ENCODE results near the gene MOB1A. TPM values are rescaled to one million over a fixed set of nuclear protein-coding genes. Genes with fewer than 3 reads are reported as not detected.

MOB1A gene
- total RNA-seq, 1 donor: 155 TPM

DNA sequence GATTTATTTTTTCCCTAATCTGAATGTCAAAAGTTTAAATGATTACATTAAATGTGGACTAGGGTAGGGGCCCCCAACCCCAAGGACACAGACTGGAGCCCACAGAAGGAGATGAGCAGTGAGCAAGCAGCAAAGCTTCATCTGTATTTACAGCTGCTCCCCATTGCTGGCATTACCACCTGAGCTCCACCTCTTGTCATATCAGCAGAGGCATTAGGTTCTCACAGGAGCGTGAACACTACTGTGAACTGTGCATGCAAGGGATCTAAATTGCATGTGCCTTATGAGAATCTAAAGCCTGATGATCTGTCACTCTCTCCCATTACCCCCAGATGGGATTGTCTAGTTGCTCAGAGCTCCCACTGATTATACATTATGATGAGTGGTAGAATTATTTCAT lies 3.8 kb downstream of the MOB1A start:
- no peak for DNase-seq (ENCODE audit: low read depth)
- no peak overlapping the region for H3K4me3 ChIP-seq (ENCODE audit: low read depth, low read length)
- TF ChIP-seq, protein P1, sequence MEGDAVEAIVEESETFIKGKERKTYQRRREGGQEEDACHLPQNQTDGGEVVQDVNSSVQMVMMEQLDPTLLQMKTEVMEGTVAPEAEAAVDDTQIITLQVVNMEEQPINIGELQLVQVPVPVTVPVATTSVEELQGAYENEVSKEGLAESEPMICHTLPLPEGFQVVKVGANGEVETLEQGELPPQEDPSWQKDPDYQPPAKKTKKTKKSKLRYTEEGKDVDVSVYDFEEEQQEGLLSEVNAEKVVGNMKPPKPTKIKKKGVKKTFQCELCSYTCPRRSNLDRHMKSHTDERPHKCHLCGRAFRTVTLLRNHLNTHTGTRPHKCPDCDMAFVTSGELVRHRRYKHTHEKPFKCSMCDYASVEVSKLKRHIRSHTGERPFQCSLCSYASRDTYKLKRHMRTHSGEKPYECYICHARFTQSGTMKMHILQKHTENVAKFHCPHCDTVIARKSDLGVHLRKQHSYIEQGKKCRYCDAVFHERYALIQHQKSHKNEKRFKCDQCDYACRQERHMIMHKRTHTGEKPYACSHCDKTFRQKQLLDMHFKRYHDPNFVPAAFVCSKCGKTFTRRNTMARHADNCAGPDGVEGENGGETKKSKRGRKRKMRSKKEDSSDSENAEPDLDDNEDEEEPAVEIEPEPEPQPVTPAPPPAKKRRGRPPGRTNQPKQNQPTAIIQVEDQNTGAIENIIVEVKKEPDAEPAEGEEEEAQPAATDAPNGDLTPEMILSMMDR (IDR thresholded peaks at IDR 0.05; ENCODE audit: insufficient read depth, low read depth, low read length): no peak

DNA sequence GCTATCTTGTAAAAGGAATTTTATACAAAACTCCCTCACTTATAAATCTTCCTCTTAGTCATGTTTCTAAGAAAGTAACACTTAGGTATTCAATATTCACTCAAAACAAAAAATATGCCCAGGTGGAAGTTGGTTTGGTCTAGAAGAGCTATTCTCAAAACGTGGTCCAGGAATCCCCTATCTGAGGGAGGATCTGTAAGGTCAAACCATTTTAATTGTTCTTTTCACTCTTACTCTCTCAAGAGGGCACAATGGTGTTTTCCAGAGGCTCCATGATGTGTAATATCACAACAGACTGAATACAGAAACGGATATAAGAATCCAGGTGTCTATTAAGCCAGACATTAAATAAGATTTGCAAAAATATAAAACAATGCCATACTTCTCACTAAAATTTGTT lies 9.9 kb downstream of the MOB1A start:
- TF ChIP-seq, protein P1 (IDR thresholded peaks at IDR 0.05; ENCODE audit: insufficient read depth, low read depth, low read length): no peak
- no peak for DNase-seq (ENCODE audit: low read depth)
- H3K4me3 ChIP-seq (ENCODE audit: low read depth, low read length): no peak overlapping the region

DNA sequence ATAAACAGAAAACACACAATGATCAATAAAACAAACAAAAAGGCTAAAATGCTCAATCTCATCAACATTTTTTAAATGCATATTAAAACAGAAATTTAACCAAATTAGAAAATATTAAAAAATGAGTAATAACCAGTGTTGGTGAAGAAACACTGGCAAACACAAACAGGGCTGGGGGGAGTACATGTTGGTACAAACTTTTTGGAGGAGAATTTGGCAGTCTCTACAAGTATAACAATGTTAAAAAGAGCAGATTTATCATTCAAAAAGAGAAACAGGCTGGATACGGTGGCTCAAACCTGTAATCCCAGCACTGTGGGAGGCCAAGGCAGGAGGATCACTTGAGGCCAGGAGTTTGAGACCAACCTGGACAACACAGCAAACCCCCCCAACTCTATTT lies 13.9 kb downstream of the MOB1A start:
- no peak overlapping the region for H3K4me3 ChIP-seq (ENCODE audit: low read depth, low read length)
- TF ChIP-seq, protein P1 (IDR thresholded peaks at IDR 0.05; ENCODE audit: insufficient read depth, low read depth, low read length): no peak
- no peak for DNase-seq (ENCODE audit: low read depth)

DNA sequence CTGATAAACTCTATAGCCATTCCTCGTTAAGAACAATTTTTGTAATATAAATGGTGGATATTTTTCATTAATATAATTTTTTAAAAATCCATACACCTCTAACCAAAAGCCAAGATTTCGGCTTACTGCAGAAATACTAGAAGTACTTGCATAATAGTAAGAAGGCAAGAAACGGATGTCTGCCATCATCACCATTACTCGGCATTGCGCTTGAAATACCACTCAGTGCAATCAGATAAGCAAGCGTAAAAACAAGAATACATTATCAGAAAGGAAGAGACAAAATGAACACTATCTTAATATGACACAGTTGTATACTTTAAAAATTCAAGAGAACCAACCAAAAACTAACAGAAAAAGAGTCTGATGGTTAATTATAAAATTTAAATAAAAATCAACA lies 15.7 kb downstream of the MOB1A start:
- H3K4me3 ChIP-seq (ENCODE audit: low read depth, low read length): no peak overlapping the region
- TF ChIP-seq, protein P1 (IDR thresholded peaks at IDR 0.05; ENCODE audit: insufficient read depth, low read depth, low read length): no peak
- no peak for DNase-seq (ENCODE audit: low read depth)

DNA sequence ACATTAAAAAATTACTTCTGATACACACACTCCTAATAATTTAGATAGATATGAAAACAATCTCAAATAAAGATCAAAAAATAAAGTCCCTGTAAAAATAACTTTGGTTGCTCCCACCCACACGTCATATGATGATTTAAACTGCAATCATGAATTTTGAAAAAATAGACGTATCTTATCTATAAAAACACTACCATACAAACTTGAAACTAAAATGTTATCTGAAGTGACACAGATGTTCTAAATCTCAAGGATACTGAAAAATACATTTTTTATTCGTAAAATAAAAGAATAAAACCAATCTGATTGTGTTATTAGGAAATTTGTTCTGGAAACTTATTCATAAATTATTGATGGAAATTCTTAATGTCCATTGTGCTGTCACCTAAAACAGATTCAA lies 22.8 kb downstream of the MOB1A start:
- TF ChIP-seq, protein P1 (IDR thresholded peaks at IDR 0.05; ENCODE audit: insufficient read depth, low read depth, low read length): no peak
- no peak overlapping the region for H3K4me3 ChIP-seq (ENCODE audit: low read depth, low read length)
- DNase-seq (ENCODE audit: low read depth): no peak

DNA sequence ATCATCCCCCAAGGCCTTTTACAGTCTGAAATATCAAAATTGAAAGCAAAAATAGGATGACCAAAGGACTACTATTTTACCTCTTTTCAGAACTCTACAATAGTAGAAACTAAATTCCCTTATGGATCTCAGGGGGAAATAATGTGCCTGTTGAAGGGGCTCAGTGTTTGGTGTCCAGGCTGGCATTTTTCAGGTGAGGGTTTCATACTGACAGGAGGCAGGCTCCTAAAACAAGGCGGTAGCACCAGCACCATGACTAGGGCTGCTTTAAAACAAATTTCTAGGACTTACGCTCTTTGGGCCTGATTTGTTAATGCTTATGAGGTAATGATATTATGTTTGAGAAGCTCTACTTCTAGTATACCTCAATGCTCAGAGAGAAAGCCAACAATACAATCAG lies 25.7 kb downstream of the MOB1A start:
- TF ChIP-seq, protein P1 (IDR thresholded peaks at IDR 0.05; ENCODE audit: insufficient read depth, low read depth, low read length): no peak
- no peak for DNase-seq (ENCODE audit: low read depth)
- H3K4me3 ChIP-seq (ENCODE audit: low read depth, low read length): no peak overlapping the region

DNA sequence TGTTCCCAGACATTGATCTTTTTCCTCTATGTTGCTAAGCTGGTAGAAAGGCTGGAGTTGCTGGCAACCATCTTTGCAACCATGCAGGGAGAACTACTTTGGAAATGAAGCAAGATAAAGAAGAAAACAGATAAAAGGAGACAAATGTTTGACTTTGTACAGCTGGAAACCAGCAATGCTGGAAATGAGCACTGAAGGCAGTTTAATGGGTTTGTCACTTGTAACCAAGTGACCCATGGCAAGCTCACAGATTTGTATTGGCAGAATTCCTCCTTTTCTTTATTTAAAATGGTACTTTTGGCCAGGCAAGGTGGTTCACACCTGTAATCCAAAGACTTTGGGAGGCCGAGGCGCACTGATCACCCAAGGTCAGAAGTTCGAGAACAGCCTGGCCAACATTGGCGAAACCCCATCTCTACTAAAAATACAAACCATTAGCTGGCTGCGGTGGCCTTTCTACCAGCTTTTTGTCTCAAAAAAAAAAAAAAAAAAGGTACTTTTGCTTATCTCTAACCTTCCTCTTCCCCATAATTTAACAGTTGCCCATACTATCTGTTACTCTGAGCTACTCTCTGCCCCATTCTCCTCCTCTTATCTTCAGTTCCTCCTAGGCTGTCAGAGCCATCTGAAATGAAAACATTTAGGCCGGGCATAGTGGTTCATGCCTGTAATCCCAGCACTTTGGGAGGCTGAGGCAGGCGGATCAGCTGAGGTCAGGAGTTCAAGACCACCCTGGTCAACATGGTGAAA lies 28.9 kb downstream of the MOB1A start:
- DNase-seq (ENCODE audit: low read depth): no peak
- H3K4me3 ChIP-seq (ENCODE audit: low read depth, low read length): no peak overlapping the region
- TF ChIP-seq, protein P1 (IDR thresholded peaks at IDR 0.05; ENCODE audit: insufficient read depth, low read depth, low read length): no peak

Data from fibroblast of villous mesenchyme (primary cell).